Measurements from ENCODE around the gene DBP. TPM values are rescaled to one million over a fixed set of nuclear protein-coding genes. Genes with fewer than 3 reads are reported as not detected.

The DBP gene
- total RNA-seq, 1 donor: 28.2 TPM

Other genes starting within 250 kb of the DBP start
- 20.0 TPM for gene KDELR1, start 245.8 kb downstream of the DBP start, total RNA-seq
- 0.10 TPM for gene GRIN2D, start 243.7 kb downstream of the DBP start, total RNA-seq
- gene GRWD1, start 191.4 kb downstream of the DBP start, total RNA-seq: 15.2 TPM
- 1.7 TPM for gene KCNJ14, start 181.8 kb downstream of the DBP start, total RNA-seq
- 14.9 TPM for gene CYTH2, start 168.0 kb downstream of the DBP start, total RNA-seq
- 1.5 TPM for gene LMTK3, start 125.5 kb downstream of the DBP start, total RNA-seq
- gene SULT2B1, start 85.2 kb downstream of the DBP start, total RNA-seq: not detected
- gene SPACA4, start 30.6 kb downstream of the DBP start, total RNA-seq: not detected
- gene FAM83E, start 22.3 kb downstream of the DBP start, total RNA-seq: 0.73 TPM
- 2,431 TPM for gene RPL18, start 18.2 kb downstream of the DBP start, total RNA-seq
- gene SPHK2, start 17.9 kb downstream of the DBP start, total RNA-seq: 4.5 TPM
- 2.4 TPM for gene CA11, start 8.8 kb upstream of the DBP start, total RNA-seq
- gene NTN5, start 35.6 kb upstream of the DBP start, total RNA-seq: 0.63 TPM
- not detected for gene FUT2, start 58.6 kb upstream of the DBP start, total RNA-seq
- gene MAMSTR, start 82.3 kb upstream of the DBP start, total RNA-seq: 0.10 TPM
- 0.10 TPM for gene RASIP1, start 103.2 kb upstream of the DBP start, total RNA-seq
- not detected for gene IZUMO1, start 109.5 kb upstream of the DBP start, total RNA-seq
- gene FUT1, start 115.3 kb upstream of the DBP start, total RNA-seq: not detected
- gene FGF21, start 118.1 kb upstream of the DBP start, total RNA-seq: not detected
- gene BCAT2, start 173.7 kb upstream of the DBP start, total RNA-seq: 3.9 TPM
- gene HSD17B14, start 199.1 kb upstream of the DBP start, total RNA-seq: 0.42 TPM
- 1.3 TPM for gene PLEKHA4, start 231.2 kb upstream of the DBP start, total RNA-seq
- 644 TPM for gene PPP1R15A, start 235.0 kb upstream of the DBP start, total RNA-seq